Uterus (tissue), 2 donors: ENCODE measurements around the gene SNX3.

Experiments used
- CTCF ChIP-seq, 4 experiments: fragments of 200-600 bp in 2 of 4; fragments of 450-650 bp in 2 of 4; sonication (generic) in 2 of 4; IDR thresholded peaks; one replicate each; pipeline ENCODE4 v1.5.1; 2016 to 2019; ENCODE audit warnings: antibody characterized with exemption in 4 of 4, mild to moderate bottlenecking in 2 of 4, moderate library complexity in 1 of 4
- POLR2A ChIP-seq, 2 donors: fragments of 450-650 bp; IDR thresholded peaks; one replicate each; pipeline ENCODE4 v1.6.1; 2016; ENCODE audit warnings: antibody characterized with exemption in 2 of 2, mild to moderate bottlenecking in 1 of 2, moderate library complexity in 1 of 2

GRCh38 chr6:108168501-108169463 lies 92.1 kb downstream of the SNX3 start:
- TF ChIP-seq CTCF (IDR thresholded peaks at IDR 0.05), result no peak
- no peak for TF ChIP-seq POLR2A (IDR thresholded peaks at IDR 0.05)
